Progenitor cell of endocrine pancreas (in vitro differentiated cells): Measurements from ENCODE around the gene EFEMP1. TPM values are rescaled to one million over a fixed set of nuclear protein-coding genes. Genes with fewer than 3 reads are reported as not detected.

ENCODE experiments used
- DNase-seq: peaks from one replicate; pipeline ENCODE4 v3.0.0; 2021; ENCODE audit warnings: low spot score; ENCODE audit not compliant: unreplicated experiment
- H3K27ac Mint-ChIP-seq: 2 replicates; pipeline ENCODE4 v1.8.0; 2021; ENCODE audit warnings: mild to moderate bottlenecking, moderate library complexity, mixed read lengths
- H3K27me3 Mint-ChIP-seq: 2 replicates; pipeline ENCODE4 v1.8.0; 2021; ENCODE audit warnings: mixed read lengths
- H3K36me3 Mint-ChIP-seq: 2 replicates; pipeline ENCODE4 v1.8.0; 2022; ENCODE audit warnings: mixed read lengths; ENCODE audit not compliant: insufficient read depth
- H3K4me1 Mint-ChIP-seq: 2 replicates; pipeline ENCODE4 v1.8.0; 2021; ENCODE audit warnings: low read depth, mixed read lengths
- H3K4me3 Mint-ChIP-seq: 2 replicates; pipeline ENCODE4 v1.8.0; 2021; ENCODE audit warnings: low read depth, mild to moderate bottlenecking, moderate library complexity, mixed read lengths
- H3K9me3 Mint-ChIP-seq: 2 replicates; pipeline ENCODE4 v1.8.0; 2021; ENCODE audit warnings: low read depth, mixed read lengths
- total RNA-seq: library from RNA; stranded (reverse); gene quantifications from 2 replicates; pipeline ENCODE4 v1.2.1, GENCODE V29; 2021
- TF ChIP-seq, protein P1 (sequence below): fragments of 200-600 bp; sonication (generic); IDR thresholded peaks from one replicate; pipeline ENCODE4 v1.5.0; 2021; ENCODE audit warnings: antibody characterized with exemption, mild to moderate bottlenecking; ENCODE audit not compliant: unreplicated experiment

The EFEMP1 gene
- total RNA-seq, 1 donor from 2014 or later, result 37.6 TPM

DNA sequence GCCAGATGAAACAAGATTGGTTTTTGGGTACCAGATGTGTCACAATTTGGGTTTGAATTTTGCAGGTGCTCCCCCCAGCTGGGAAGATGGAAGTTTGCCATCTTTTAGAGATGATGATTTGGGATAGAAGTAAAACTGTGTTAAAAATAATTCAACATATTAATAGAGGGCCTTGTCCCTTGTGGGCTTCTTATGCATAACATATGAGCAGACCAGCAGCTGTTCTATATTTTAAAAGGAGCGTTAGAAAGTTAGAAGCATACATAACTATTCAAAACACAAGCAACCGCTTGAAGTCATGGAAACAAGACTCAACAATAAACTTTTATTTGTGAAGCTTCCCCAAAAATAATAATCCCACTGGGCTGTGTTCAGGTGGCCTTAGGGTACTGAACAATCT, 62.8 kb downstream of the EFEMP1 start:
- Mint-ChIP-seq H3K9me3 (peaks cover 6% of the 10 kb centered on the region), H3K4me1 (peaks cover 9% of the 10 kb centered on the region), H3K36me3 (peaks cover 1% of the 10 kb centered on the region), H3K27ac (no peak overlapping the region), H3K27me3 (no peaks in the 10 kb centered on the region), H3K4me3 (no peak overlapping the region)
- TF ChIP-seq, protein P1, sequence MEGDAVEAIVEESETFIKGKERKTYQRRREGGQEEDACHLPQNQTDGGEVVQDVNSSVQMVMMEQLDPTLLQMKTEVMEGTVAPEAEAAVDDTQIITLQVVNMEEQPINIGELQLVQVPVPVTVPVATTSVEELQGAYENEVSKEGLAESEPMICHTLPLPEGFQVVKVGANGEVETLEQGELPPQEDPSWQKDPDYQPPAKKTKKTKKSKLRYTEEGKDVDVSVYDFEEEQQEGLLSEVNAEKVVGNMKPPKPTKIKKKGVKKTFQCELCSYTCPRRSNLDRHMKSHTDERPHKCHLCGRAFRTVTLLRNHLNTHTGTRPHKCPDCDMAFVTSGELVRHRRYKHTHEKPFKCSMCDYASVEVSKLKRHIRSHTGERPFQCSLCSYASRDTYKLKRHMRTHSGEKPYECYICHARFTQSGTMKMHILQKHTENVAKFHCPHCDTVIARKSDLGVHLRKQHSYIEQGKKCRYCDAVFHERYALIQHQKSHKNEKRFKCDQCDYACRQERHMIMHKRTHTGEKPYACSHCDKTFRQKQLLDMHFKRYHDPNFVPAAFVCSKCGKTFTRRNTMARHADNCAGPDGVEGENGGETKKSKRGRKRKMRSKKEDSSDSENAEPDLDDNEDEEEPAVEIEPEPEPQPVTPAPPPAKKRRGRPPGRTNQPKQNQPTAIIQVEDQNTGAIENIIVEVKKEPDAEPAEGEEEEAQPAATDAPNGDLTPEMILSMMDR, result no peak
- DNase-seq, result no peak

DNA sequence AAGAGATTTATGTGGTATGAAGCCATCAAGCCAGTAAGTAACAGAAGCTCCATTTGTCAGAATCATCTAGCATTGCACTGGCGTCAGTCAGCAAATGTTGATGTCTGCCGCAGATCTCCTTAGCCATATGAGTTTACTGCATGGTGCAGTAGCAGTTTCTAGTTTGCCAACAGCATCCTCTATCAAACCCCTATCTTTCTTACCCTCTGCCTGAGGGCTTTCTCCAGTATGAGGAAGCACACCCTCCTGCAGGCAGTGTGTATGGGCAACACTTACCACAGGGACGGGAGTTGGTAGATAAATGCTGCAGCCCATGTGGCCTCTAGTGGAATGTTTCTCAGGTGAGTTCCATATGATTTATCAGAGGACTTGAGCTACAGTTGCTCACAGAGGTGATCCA, 63.7 kb downstream of the EFEMP1 start:
- no peak overlapping the region for H3K4me3 Mint-ChIP-seq
- H3K4me1 Mint-ChIP-seq, result peaks cover 5% of the 10 kb centered on the region
- H3K36me3 Mint-ChIP-seq, result peaks cover 1% of the 10 kb centered on the region
- no peak overlapping the region for H3K27ac Mint-ChIP-seq
- TF ChIP-seq, protein P1, result no peak
- no peaks in the 10 kb centered on the region for H3K27me3 Mint-ChIP-seq
- peaks cover 8% of the 10 kb centered on the region for H3K9me3 Mint-ChIP-seq
- no peak for DNase-seq

DNA sequence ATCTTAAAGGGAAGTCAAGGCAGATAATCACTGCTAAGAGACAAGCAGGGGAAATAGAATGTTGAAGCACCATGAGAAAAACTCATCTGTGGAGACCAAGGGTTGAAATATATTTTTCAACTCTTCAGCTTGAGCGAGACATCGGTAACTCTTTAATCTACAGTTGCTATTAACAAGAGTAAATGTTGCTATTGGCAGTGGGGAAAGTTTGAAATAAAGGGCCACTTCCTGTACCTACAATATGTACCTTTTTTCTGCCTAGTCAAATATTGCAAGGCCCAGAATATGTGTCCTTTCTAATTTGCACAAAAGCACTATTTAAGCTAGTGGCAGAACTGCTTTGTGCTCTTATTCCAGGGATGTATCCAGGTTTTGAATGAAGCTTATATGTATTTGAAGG, 65.8 kb downstream of the EFEMP1 start:
- H3K27ac Mint-ChIP-seq, result peak overlapping the region; percentile 50
- H3K4me1 Mint-ChIP-seq, result peaks cover 4% of the 10 kb centered on the region
- H3K27me3 Mint-ChIP-seq, result no peaks in the 10 kb centered on the region
- no peaks in the 10 kb centered on the region for H3K36me3 Mint-ChIP-seq
- H3K9me3 Mint-ChIP-seq, result peaks cover 12% of the 10 kb centered on the region
- no peak overlapping the region for H3K4me3 Mint-ChIP-seq
- no peak for DNase-seq
- TF ChIP-seq, protein P1, result no peak

DNA sequence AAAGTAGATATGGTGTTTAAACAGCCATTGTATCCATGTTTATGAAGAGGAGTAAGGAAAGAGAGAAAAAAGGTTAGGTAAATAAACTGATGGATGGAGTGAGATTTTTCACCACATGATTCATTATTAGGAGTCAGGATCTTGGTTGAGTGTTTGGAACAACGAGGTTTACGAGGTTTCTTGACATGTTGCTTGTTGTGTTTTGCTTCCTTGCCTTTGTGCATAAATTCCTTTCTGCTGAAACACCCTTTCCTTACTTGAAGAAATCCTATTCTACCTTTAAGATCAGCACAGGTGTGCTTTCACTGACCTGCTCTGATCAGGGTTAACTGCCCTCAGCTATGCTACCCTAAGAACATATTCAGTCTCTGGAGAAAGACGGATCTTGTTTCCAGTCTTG, 66.6 kb downstream of the EFEMP1 start:
- peaks cover 12% of the 10 kb centered on the region for H3K9me3 Mint-ChIP-seq
- peaks cover 2% of the 10 kb centered on the region for H3K36me3 Mint-ChIP-seq
- H3K27ac Mint-ChIP-seq, result no peak overlapping the region
- peaks cover 4% of the 10 kb centered on the region for H3K4me1 Mint-ChIP-seq
- H3K4me3 Mint-ChIP-seq, result no peak overlapping the region
- TF ChIP-seq, protein P1, result no peak
- no peaks in the 10 kb centered on the region for H3K27me3 Mint-ChIP-seq
- DNase-seq, result no peak

DNA sequence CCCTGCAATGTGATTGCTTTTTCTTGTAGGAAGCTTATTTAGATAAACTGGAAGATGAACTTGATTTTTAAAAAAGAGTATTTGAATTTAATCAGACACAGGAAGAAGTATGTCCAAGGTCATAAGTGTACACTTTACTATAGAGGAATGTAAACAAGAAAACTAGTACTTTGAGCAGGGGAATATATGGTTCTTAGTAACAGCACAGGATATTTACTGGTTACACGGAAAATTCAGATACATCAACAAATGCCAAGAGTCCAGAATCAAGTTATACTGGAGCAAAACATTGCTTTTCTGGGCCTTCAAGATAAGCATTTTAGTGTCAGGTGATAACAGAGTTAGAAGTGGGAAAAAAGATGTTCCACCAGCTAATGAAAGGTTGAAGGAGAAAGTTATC, 75.5 kb downstream of the EFEMP1 start:
- no peak overlapping the region for H3K4me3 Mint-ChIP-seq
- H3K36me3 Mint-ChIP-seq, result peaks cover 6% of the 10 kb centered on the region

More for the DNA sequence above, 75.5 kb downstream of the EFEMP1 start:
- Mint-ChIP-seq H3K27me3 (no peaks in the 10 kb centered on the region), H3K4me1 (peaks cover 7% of the 10 kb centered on the region), H3K9me3 (peaks cover 11% of the 10 kb centered on the region), H3K27ac (no peak overlapping the region)
- no peak for DNase-seq
- TF ChIP-seq, protein P1, result no peak
